GM19324 (cell line): ENCODE data around the gene CYB561D2.

Experiments used
- ATAC-seq: cut with Tn5 transposase; IDR thresholded peaks from one replicate; pipeline ENCODE4 v1.9.1; 2021; ENCODE audit warnings: mild to moderate bottlenecking, moderate library complexity; ENCODE audit not compliant: unreplicated experiment, low FRiP score

Gene CYB561D2

GRCh38 chr3:50340448-50341329, 10.0 kb upstream of the CYB561D2 start, which contains the start of gene RASSF1:
Gene RASSF1, minus strand, starts transcription at chr3:50340836. Its CDS starts 31 bp downstream, at chr3:50340805.
- ATAC-seq = no peak

GRCh38 chr3:50341537-50341936, 9.1 kb upstream of the CYB561D2 start:
- ATAC-seq = no peak

GRCh38 chr3:50341996-50342650, 8.5 kb upstream of the CYB561D2 start:
- ATAC-seq = no peak

DNA sequence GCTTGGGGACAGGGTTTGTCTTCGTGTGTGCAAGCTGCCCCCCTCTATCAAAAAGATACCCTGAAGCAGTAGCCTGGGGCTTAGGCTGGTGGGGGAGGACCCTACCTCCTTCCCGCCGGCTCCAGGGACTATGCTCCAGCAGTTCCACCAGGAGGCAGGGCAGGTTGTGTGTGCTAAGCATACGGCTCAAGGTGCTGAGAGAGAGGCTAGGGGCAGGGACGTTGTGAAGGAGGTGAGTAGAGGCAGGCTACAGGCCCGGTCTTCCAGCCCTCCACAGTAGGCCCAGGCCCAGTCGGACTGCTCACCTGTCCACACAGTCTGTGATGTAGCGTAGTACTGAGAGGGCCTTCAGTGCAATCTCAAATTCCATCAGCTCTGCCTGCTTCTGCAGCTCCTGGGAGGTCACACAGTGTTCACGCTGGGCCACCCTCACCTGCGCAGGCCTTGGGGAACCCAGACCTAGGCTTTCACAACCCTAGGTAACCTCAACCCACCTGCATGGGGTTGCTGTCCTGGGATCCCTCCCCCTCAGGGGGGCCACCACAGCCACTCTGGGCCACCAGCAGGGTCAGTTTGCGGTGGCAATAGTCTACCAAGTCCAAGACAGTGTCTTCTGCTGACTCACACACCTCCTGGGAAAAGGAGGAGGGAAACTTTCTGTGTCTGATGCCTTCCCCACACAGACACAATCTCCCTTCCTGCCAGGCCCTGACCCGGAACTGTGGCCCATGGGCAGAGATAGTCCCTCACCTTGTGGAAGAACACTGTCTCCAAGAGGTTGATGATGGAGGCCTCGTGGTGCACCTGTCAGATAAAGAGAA, 7.6 kb upstream of the CYB561D2 start:
- no peak for ATAC-seq

DNA sequence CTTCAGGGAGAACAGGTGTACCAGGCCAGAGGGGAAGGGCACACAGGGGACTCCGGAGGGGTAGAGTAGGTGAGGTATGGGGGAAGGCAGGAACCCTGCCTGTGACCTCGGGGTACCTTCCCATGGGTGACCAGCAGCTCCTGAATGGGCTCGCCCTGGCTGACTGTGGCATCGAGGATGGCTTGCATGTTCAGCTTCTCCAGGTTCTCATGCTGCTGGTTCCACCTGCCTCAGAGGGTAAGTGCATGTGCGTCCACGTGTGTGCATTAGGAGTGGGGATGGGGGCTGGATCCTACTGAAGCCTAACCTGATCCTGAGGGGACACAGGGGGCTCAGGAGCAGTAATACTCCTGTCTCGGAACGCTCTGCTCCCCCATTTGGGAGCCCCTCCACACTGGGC, 5.7 kb upstream of the CYB561D2 start:
- no peak for ATAC-seq

GRCh38 chr3:50345586-50346234, 5.0 kb upstream of the CYB561D2 start, which contains the start of gene ZMYND10:
Gene ZMYND10, minus strand, starts transcription at chr3:50345732. Its CDS starts 153 bp downstream, at chr3:50345579.
- ATAC-seq = no peak

DNA sequence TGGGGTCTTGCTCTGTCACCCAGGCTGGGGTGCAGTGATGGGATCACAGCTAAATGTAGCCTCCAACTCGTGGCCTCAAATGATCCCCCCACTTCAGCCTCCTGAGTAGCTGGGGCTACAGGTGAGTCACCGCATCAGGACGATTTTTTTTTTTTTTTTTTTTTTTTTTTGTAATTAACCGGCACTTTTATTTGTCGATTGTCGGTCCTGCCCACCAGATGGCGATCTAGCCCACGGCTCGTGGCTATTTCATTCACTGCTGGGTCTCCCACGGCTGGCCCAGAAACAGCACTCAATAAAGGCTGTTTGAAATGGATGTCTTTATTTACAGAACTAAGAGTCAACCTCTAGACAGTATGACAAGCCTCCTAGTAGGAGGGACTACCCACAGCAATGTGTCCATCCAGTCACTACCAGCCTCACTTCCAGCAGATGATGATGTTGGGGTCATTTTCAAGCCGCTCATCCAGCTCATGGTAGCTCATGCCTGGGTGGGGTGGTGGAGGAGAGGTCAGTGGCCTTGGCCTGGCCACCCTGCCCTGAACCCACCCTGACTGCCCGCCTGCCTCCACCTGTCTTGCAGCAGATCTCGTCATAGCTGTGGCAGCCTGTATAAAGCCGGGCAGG, 3.4 kb upstream of the CYB561D2 start:
- no peak for ATAC-seq

- no peak for ATAC-seq
Measured at GRCh38 chr3:50350213-50350526, 492 bp upstream of the CYB561D2 start.

- ATAC-seq = no peak
Measured at GRCh38 chr3:50351323-50351697, 648 bp downstream of the CYB561D2 start.

DNA sequence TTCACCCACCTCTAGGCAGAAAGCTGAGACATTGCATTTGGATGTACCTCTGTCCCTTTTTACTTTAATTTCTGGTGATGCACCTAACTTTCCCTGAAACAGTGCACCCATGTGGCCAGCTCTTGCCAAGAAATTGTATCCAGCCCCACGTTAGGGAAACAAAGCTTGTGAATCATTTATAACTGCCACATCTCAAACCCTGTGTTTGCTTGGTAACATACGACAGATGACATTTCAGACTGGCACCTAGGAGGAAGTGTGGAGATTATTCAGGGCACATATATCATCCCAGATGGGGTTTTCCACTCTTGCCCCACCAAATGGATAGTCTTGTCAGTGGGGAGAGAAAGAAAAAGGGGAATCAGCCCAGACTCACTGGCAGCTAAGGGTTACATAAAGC, 2.1 kb downstream of the CYB561D2 start:
- ATAC-seq = no peak

DNA sequence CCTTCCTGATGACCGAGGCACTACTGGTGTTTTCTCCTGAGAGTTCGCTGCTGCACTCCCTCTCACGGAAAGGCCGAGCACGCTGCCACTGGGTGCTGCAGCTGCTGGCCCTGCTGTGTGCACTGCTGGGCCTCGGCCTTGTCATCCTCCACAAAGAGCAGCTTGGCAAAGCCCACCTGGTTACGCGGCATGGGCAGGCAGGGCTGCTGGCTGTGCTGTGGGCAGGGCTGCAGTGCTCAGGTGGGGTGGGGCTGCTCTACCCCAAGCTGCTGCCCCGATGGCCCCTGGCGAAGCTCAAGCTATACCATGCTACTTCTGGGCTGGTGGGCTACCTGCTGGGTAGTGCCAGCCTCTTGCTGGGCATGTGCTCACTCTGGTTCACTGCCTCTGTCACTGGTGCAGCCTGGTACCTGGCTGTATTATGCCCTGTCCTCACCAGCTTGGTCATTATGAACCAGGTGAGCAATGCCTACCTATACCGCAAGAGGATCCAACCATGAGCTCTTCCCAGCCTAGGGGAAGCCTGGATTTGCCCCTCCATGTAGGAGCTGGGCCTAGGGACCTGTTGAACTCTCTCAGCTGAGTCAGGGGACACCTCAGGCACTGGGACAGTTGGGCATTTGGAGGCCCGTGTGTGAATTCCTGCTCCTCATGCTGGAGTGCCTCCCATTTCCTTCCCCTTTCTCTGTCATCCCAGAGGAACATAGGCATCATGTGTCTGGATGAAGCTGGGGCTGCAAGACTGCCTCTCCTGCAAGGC, 2.8 kb downstream of the CYB561D2 start:
- ATAC-seq = no peak

DNA sequence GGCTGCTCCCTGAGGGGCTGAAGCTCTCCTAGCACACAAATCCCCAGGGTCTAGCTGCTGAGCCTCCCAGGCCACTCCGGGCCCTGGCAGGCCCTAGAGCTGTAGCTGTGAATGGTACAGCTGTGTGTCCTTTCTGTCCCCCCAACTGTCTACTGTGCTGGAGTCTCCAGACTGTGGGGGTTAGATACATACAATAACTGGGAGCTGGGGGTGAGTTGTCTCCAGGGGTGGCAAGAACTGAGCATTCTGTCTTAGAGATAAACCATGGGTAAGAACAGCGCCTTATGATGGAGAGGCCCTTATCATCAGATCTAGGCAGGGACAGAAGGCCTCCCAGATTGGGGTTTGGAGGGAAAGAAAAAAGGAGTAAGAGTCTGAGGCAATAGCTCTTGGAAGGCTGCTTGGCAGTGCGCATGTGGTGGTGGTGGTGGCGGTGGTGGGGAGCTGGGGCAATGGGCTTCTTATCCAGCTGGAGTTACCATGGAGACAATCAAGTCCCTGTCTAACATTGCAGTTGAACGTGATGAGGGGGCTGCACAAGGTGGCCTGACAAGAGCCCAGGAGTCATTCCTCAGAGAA, 3.6 kb downstream of the CYB561D2 start:
- ATAC-seq = no peak

- no peak for ATAC-seq
Measured at GRCh38 chr3:50354850-50355249, 4.2 kb downstream of the CYB561D2 start.

GRCh38 chr3:50355829-50356552, 5.3 kb downstream of the CYB561D2 start:
- no peak for ATAC-seq

DNA sequence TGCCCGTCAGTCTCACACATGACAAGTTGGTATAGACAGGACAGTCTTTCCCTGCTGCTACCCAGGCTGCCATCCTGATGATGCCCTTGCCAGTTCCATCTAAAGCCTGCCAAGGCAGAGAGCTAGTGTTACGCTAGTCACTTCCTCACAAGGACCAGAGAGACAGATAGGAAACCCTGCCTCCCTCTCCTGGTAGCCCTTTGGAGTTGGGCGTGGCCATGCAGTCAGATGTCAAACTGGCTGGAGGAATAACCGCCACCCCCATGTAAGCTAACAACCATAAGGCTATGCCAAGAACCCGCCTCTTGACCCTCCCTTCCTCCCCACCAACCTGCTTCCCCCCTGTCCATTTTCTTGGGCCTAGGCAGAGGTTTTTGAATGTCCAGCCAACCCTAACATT, 5.9 kb downstream of the CYB561D2 start:
- no peak for ATAC-seq

DNA sequence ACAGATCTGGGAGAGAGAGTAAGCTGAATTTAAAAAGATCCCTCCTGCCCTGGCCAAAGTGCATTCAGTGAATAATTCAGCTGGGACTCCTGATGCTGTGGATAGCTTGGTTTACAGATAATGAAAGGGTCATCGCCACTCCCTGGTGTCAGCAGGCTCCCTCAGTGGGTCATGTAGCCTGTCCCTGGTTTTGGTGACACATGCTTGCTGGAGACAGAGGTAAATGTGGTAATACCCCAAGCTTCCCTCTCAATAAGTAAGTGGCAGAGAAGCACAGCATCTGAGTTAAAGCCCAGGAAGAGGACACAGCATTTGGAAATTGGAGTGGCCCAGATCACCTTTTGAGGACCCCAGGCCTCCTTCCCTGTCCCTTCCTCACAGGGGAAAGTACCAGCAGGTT, 6.8 kb downstream of the CYB561D2 start:
- no peak for ATAC-seq

DNA sequence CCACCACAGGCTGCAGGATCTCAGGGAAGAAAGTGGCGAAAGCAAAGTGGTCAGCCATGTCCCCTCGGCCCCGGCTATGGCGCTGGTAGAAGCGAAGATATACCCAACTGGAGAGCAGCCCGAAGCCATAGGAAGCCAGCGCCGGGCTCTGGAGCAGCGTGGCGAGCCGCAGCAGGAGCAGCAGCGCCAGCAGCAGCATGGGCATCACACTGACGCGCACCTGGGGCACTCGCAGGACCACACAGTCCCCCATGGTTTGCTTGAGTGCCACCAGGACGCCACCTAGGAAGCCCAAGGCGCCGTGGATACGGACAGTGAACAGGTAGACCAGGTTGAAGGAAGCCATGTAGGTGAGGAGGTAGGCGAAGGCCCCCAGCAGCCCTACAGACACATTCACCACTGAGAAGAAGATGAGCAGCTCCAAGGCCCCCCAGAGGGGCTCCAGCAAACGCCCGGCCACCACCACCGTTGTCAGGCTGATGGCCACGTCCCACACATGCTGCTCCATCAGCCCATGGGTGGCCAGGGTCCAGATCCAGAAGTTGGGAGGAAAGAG, 7.8 kb downstream of the CYB561D2 start:
- no peak for ATAC-seq
